HCT116 (cell line): ENCODE data around the gene PAOX.
"Not testable (repeated sequence)": the region's sequence is repeated elsewhere in the genome, so short reads cannot be mapped to it uniquely, and the experiment has no call there.

Experiments used
- FOSL1 ChIP-seq: IDR thresholded peaks from 2 replicates; pipeline ENCODE4 v1.6.1; 2012; ENCODE audit warnings: low read depth
- POLR2A ChIP-seq: IDR thresholded peaks from 2 replicates; pipeline ENCODE4 v1.7.0; 2011; ENCODE audit warnings: borderline replicate concordance; ENCODE audit not compliant: insufficient read depth, insufficient read length; ENCODE audit errors: extremely low read depth
- POLR2AphosphoS5 ChIP-seq: IDR thresholded peaks from 2 replicates; pipeline ENCODE4 v1.6.1; 2011; ENCODE audit warnings: mild to moderate bottlenecking, low read depth, low read length, moderate library complexity
- SIN3A ChIP-seq: IDR thresholded peaks from 2 replicates; pipeline ENCODE4 v1.6.1; 2012; ENCODE audit warnings: low read depth
- SRF ChIP-seq: IDR thresholded peaks from 2 replicates; pipeline ENCODE4 v1.6.1; 2012; ENCODE audit warnings: low read depth
- YY1 ChIP-seq: IDR thresholded peaks from 2 replicates; pipeline ENCODE4 v1.6.1; 2011; ENCODE audit warnings: low read length, low read depth, moderate library complexity, mild to moderate bottlenecking; ENCODE audit not compliant: insufficient replicate concordance; ENCODE audit errors: extremely low read depth
- ZNF274 ChIP-seq: fragments of 200-500 bp; sonication (Bioruptor generic); IDR thresholded peaks from 2 replicates; pipeline ENCODE4 v1.6.1; 2014; ENCODE audit warnings: mild to moderate bottlenecking, low read depth, low read length, inconsistent platforms
- TF ChIP-seq, protein P1 (sequence below), 3 experiments: fragments of 200-600 bp in 1 of 3; sonication (generic) in 1 of 3; IDR thresholded peaks in 2 of 3; conservative IDR thresholded peaks in 1 of 3; 2 replicates each; pipeline ENCODE4 v1.5.1; 2012 to 2017; ENCODE audit warnings: low read depth in 2 of 3, low read length in 2 of 3, antibody characterized with exemption in 1 of 3, borderline replicate concordance in 1 of 3, control low read depth in 1 of 3, mild to moderate bottlenecking in 1 of 3, mixed read lengths in 1 of 3, mixed run types in 1 of 3, moderate library complexity in 1 of 3; ENCODE audit not compliant: insufficient read depth in 1 of 3
- TF ChIP-seq, protein P2 (sequence below): IDR thresholded peaks from 2 replicates; pipeline ENCODE4 v1.6.1; 2012; ENCODE audit warnings: low read depth

DNA sequence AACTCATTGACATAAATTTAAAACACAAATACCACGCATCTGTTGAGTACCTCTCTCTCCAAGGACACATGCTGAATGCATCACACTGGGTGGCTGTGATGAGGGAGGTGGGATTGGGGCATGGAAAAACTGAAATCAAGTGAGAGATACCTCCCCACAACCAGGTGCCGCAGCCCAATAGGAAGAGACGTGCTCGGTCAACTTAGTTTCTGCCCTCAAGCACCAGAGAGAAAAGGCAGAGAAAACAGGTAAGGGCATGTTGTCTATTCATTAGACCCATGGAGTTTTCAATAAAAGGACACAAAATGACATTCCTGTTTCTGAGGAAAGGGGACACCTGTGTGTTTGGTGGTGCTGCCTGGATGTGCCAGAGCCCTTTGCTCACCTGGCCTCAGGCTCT lies 50.5 kb downstream of the PAOX start:
- TF ChIP-seq, protein P1, sequence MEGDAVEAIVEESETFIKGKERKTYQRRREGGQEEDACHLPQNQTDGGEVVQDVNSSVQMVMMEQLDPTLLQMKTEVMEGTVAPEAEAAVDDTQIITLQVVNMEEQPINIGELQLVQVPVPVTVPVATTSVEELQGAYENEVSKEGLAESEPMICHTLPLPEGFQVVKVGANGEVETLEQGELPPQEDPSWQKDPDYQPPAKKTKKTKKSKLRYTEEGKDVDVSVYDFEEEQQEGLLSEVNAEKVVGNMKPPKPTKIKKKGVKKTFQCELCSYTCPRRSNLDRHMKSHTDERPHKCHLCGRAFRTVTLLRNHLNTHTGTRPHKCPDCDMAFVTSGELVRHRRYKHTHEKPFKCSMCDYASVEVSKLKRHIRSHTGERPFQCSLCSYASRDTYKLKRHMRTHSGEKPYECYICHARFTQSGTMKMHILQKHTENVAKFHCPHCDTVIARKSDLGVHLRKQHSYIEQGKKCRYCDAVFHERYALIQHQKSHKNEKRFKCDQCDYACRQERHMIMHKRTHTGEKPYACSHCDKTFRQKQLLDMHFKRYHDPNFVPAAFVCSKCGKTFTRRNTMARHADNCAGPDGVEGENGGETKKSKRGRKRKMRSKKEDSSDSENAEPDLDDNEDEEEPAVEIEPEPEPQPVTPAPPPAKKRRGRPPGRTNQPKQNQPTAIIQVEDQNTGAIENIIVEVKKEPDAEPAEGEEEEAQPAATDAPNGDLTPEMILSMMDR (IDR thresholded peaks at IDR 0.05 in 2 of 3, conservative IDR thresholded peaks at IDR 0.05 in 1 of 3; ENCODE audit: borderline replicate concordance in 1 of 3, insufficient read depth in 1 of 3, low read depth in 2 of 3, low read length in 2 of 3), result not testable (repeated sequence)
- TF ChIP-seq ZNF274, POLR2A, SRF, POLR2AphosphoS5, SIN3A, YY1, FOSL1: not testable (repeated sequence)
- TF ChIP-seq, protein P2, sequence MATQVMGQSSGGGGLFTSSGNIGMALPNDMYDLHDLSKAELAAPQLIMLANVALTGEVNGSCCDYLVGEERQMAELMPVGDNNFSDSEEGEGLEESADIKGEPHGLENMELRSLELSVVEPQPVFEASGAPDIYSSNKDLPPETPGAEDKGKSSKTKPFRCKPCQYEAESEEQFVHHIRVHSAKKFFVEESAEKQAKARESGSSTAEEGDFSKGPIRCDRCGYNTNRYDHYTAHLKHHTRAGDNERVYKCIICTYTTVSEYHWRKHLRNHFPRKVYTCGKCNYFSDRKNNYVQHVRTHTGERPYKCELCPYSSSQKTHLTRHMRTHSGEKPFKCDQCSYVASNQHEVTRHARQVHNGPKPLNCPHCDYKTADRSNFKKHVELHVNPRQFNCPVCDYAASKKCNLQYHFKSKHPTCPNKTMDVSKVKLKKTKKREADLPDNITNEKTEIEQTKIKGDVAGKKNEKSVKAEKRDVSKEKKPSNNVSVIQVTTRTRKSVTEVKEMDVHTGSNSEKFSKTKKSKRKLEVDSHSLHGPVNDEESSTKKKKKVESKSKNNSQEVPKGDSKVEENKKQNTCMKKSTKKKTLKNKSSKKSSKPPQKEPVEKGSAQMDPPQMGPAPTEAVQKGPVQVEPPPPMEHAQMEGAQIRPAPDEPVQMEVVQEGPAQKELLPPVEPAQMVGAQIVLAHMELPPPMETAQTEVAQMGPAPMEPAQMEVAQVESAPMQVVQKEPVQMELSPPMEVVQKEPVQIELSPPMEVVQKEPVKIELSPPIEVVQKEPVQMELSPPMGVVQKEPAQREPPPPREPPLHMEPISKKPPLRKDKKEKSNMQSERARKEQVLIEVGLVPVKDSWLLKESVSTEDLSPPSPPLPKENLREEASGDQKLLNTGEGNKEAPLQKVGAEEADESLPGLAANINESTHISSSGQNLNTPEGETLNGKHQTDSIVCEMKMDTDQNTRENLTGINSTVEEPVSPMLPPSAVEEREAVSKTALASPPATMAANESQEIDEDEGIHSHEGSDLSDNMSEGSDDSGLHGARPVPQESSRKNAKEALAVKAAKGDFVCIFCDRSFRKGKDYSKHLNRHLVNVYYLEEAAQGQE, result not testable (repeated sequence)
